PC-9 (cell line): ENCODE data around the gene CHST12. TPM values are rescaled to one million over a fixed set of nuclear protein-coding genes. Genes with fewer than 3 reads are reported as not detected.

Experiments used
- BruUV-seq: library from RNA; stranded (reverse); fragments of 400-500 nt; replicated peaks from 2 replicates; lab custom pipeline; 2021; lab: Mats Ljungman, UMichigan
- CTCF ChIA-PET: fragments of 300-600 bp; sonication (Branson Sonifier 250); formaldehyde crosslinking; loops from one replicate; lab custom pipeline; 2022; ENCODE audit warnings: antibody characterized with exemption; lab: Charles Lee
- POLR2A ChIA-PET: fragments of 300-600 bp; sonication (Branson Sonifier 250); formaldehyde crosslinking; loops from one replicate; lab custom pipeline; 2022; ENCODE audit warnings: antibody characterized with exemption; ENCODE audit not compliant: unreplicated experiment; lab: Charles Lee
- DNase-seq, 2 experiments: peaks; one replicate each; pipeline versions ENCODE4 v3.0.0 to v3.0.0-alpha.2; 2015 to 2022; ENCODE audit warnings: mixed read lengths in 1 of 2
- H2AFZ ChIP-seq: fragments of 200-600 bp; sonication (generic); 2 replicates; pipeline ENCODE4 v1.8.1; 2017; ENCODE audit warnings: antibody characterized with exemption
- H3F3A ChIP-seq: fragments of 200-600 bp; sonication (generic); 2 replicates; pipeline ENCODE4 v1.8.1; 2017; ENCODE audit warnings: antibody characterized with exemption, mild to moderate bottlenecking, low read depth; ENCODE audit not compliant: insufficient read depth
- H3K27ac ChIP-seq: fragments of 200-600 bp; sonication (generic); 2 replicates; pipeline ENCODE4 v1.6.1; 2016; ENCODE audit warnings: mixed run types
- H3K27me3 ChIP-seq: fragments of 200-600 bp; sonication (generic); 2 replicates; pipeline ENCODE4 v1.6.1; 2016; ENCODE audit warnings: low read depth, mixed run types; ENCODE audit not compliant: insufficient read depth
- H3K36me3 ChIP-seq: fragments of 200-600 bp; sonication (generic); 2 replicates; pipeline ENCODE4 v1.6.1; 2016; ENCODE audit warnings: low read depth, mixed run types
- H3K4me1 ChIP-seq: fragments of 200-600 bp; sonication (generic); replicated peaks from 2 replicates; pipeline ENCODE4 v1.6.1; 2016; ENCODE audit warnings: mixed run types; ENCODE audit not compliant: insufficient read depth
- H3K4me2 ChIP-seq: fragments of 200-600 bp; sonication (generic); 2 replicates; pipeline ENCODE4 v1.6.1; 2017; ENCODE audit warnings: mixed run types
- H3K4me3 ChIP-seq: fragments of 200-600 bp; sonication (generic); 2 replicates; pipeline ENCODE4 v1.6.1; 2016; ENCODE audit warnings: mixed run types
- H3K79me2 ChIP-seq: fragments of 200-600 bp; sonication (generic); 2 replicates; pipeline ENCODE4 v1.6.1; 2017; ENCODE audit warnings: low read depth, mixed run types
- H3K9me2 ChIP-seq: fragments of 200-600 bp; sonication (generic); 2 replicates; pipeline ENCODE4 v1.8.1; 2017; ENCODE audit warnings: mild to moderate bottlenecking; ENCODE audit not compliant: insufficient read depth
- H3K9me3 ChIP-seq: fragments of 200-600 bp; sonication (generic); 2 replicates; pipeline ENCODE4 v1.8.1; 2016; ENCODE audit warnings: low read depth; ENCODE audit not compliant: insufficient read depth
- H4K20me1 ChIP-seq: fragments of 200-600 bp; sonication (generic); 2 replicates; pipeline ENCODE4 v1.8.1; 2017; ENCODE audit not compliant: insufficient read depth
- EZH2 ChIP-seq: fragments of 200-600 bp; sonication (generic); IDR thresholded peaks from 2 replicates; pipeline ENCODE4 v1.8.0; 2017; ENCODE audit warnings: antibody characterized with exemption, low read depth
- intact Hi-C: fragments of 100-400 bp; cut with micrococcal nuclease; formaldehyde crosslinking; loops from one replicate; pipeline ENCODE4 v1.10.0; 2022; ENCODE audit not compliant: unreplicated experiment
- total RNA-seq: library from RNA; stranded (reverse); gene quantifications from 2 replicates; pipeline ENCODE4 v1.2.3, GENCODE V29; 2021
- TF ChIP-seq, protein P1 (sequence below): fragments of 200-600 bp; sonication (generic); conservative IDR thresholded peaks from 2 replicates; pipeline ENCODE4 v1.6.1; 2017; ENCODE audit warnings: mixed run types, antibody characterized with exemption, mild to moderate bottlenecking, moderate library complexity

Gene CHST12
- total RNA-seq, 1 experiment from 2014 or later, result 25.9 TPM

- H3F3A ChIP-seq, result peaks cover 7% of the 10 kb centered on the region
- no peak overlapping the region for H2AFZ ChIP-seq
- H3K4me2 ChIP-seq, result no peak overlapping the region
- intact Hi-C loops, result no loop called here
- no peaks in the 10 kb centered on the region for H3K27me3 ChIP-seq
- H3K79me2 ChIP-seq, result no peaks in the 10 kb centered on the region
- no peaks in the 10 kb centered on the region for H3K36me3 ChIP-seq
- no peak for DNase-seq
- BruUV-seq, result no TSS peak
- H3K4me1 ChIP-seq, result peaks cover 6% of the 10 kb centered on the region; the same call in 1 of the 2 replicates
- H3K9me2 ChIP-seq, result no peaks in the 10 kb centered on the region
- no peak overlapping the region for H3K4me3 ChIP-seq
- no peaks in the 10 kb centered on the region for H3K9me3 ChIP-seq
- H3K27ac ChIP-seq, result no peak overlapping the region
- ChIA-PET POLR2A (no interaction called here), CTCF (no interaction called here)
- no peak for TF ChIP-seq EZH2
- TF ChIP-seq, protein P1, sequence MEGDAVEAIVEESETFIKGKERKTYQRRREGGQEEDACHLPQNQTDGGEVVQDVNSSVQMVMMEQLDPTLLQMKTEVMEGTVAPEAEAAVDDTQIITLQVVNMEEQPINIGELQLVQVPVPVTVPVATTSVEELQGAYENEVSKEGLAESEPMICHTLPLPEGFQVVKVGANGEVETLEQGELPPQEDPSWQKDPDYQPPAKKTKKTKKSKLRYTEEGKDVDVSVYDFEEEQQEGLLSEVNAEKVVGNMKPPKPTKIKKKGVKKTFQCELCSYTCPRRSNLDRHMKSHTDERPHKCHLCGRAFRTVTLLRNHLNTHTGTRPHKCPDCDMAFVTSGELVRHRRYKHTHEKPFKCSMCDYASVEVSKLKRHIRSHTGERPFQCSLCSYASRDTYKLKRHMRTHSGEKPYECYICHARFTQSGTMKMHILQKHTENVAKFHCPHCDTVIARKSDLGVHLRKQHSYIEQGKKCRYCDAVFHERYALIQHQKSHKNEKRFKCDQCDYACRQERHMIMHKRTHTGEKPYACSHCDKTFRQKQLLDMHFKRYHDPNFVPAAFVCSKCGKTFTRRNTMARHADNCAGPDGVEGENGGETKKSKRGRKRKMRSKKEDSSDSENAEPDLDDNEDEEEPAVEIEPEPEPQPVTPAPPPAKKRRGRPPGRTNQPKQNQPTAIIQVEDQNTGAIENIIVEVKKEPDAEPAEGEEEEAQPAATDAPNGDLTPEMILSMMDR, result no peak
- no peaks in the 10 kb centered on the region for H4K20me1 ChIP-seq
Measured at GRCh38 chr7:2393706-2394105, 9.7 kb upstream of the CHST12 start.

DNA sequence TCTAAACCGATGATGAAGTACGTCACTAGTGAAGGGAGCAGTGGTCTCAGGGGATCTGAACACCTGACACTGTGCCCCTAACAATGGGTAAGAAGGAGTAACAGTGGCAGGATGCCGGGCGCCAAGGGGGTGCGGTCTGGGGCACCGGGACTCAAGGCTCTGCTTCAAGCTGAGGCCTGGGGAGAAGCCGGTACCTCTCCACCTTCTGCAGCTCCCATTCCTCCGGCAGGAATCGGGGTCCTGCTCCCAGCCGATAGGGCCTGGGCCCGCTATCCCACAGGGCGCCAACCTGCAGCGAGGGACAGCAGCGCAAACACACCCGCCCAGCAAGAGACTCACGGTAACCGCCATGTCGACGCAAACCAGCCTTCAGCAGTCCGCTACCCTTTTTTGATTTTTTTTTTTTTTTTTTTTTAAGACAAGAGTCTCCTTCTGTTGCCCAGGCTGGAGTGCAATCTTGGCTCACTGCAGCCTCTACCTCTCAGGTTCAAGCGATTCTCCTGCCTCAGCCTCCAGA lies 8.8 kb upstream of the CHST12 start:
- H3K9me2 ChIP-seq, result no peaks in the 10 kb centered on the region
- no peak overlapping the region for H3K4me3 ChIP-seq
- no peaks in the 10 kb centered on the region for H3K9me3 ChIP-seq
- no peak overlapping the region for H3K4me2 ChIP-seq
- no TSS peak for BruUV-seq
- intact Hi-C loops, result no loop called here
- H4K20me1 ChIP-seq, result no peaks in the 10 kb centered on the region
- H3K4me1 ChIP-seq, result peaks cover 11% of the 10 kb centered on the region
- peaks cover 12% of the 10 kb centered on the region for H3F3A ChIP-seq
- TF ChIP-seq, protein P1, result no peak
- no peak for TF ChIP-seq EZH2
- no peak overlapping the region for H2AFZ ChIP-seq
- ChIA-PET POLR2A (no interaction called here), CTCF (no interaction called here)
- H3K27ac ChIP-seq, result no peak overlapping the region
- no peak for DNase-seq
- no peaks in the 10 kb centered on the region for H3K79me2 ChIP-seq
- H3K27me3 ChIP-seq, result no peaks in the 10 kb centered on the region
- H3K36me3 ChIP-seq, result no peaks in the 10 kb centered on the region

DNA sequence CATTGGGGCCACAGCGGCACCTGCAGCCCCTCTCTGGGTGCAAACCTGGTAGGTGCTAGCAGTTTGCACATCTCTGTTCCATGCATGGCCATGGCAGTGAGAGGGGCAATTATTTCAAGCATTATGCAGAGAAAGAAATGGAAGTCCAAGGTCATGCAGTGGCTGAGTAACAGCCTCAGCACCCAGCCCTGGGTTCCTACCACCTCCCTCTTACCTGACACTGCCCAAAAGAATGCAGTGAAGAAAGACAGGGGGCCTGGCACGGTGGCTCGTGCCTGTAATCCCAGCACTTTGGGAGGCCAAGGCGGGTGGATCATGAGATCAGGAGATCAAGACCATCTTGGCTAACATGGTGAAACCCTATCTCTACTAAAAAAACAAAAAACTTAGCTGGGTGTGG lies 4.9 kb upstream of the CHST12 start:
- Histone ChIP-seq H3K36me3 (no peaks in the 10 kb centered on the region), H3K27me3 (no peaks in the 10 kb centered on the region), H3K4me3 (no peak overlapping the region), H3K4me1 (peaks cover 22% of the 10 kb centered on the region), H3K9me3 (no peaks in the 10 kb centered on the region), H3F3A (peaks cover 31% of the 10 kb centered on the region), H3K79me2 (no peaks in the 10 kb centered on the region), H2AFZ (no peak overlapping the region), H3K4me2 (no peak overlapping the region), H3K27ac (no peak overlapping the region), H4K20me1 (no peaks in the 10 kb centered on the region), H3K9me2 (no peaks in the 10 kb centered on the region)
- no peak for DNase-seq
- BruUV-seq, result no TSS peak
- POLR2A ChIA-PET, result no interaction called here
- CTCF ChIA-PET, result no interaction called here
- intact Hi-C loops, result no loop called here
- TF ChIP-seq, protein P1, result no peak
- TF ChIP-seq EZH2, result no peak
